Measurements from ENCODE around the gene SPPL2C. TPM values are rescaled to one million over a fixed set of nuclear protein-coding genes. Genes with fewer than 3 reads are reported as not detected.

SPPL2C gene
- total RNA-seq, 4 donors from 2014 or later, result not detected

DNA sequence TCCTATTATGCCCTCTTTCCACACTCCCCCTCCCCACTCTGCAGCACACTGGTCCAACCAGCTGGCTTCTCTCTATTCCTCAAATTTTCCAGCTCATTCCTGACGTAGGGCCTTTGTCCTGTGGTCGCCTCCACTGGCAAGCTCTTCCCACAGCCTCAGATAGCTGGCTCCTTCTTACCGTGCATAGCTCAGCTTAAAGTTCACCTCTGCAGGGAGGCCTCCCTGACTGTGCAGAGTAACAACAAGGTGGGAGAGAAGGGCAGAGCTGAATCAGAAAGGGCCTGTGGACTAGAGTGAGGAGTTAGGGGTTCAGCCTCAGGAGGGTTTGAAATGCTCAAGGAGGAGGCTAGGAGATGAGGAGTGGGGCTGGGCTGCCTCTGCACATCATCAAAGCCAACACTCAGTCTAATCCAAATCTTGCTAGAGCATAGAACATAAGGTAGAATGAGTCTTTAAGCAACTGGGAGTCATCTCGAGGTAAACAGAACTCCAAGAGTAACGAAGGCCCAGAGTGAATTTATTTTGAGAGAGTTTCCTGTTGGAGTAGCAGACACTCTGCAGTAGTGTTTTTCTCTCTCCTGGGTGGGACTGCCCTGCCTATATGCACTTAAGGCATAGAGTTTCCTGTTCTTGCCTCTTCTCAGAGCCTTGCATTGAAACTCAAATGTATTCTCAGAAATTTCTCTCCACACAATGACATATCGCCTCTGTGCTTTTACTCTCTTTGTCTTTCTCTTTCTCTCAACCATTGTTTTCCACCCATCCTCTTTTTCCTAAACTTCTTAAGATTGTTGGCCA lies 19.4 kb downstream of the SPPL2C start:
- no peak for DNase-seq (ENCODE audit: low spot score)
- ATAC-seq (ENCODE audit: low FRiP score), result no peak
- TF ChIP-seq, protein P1, sequence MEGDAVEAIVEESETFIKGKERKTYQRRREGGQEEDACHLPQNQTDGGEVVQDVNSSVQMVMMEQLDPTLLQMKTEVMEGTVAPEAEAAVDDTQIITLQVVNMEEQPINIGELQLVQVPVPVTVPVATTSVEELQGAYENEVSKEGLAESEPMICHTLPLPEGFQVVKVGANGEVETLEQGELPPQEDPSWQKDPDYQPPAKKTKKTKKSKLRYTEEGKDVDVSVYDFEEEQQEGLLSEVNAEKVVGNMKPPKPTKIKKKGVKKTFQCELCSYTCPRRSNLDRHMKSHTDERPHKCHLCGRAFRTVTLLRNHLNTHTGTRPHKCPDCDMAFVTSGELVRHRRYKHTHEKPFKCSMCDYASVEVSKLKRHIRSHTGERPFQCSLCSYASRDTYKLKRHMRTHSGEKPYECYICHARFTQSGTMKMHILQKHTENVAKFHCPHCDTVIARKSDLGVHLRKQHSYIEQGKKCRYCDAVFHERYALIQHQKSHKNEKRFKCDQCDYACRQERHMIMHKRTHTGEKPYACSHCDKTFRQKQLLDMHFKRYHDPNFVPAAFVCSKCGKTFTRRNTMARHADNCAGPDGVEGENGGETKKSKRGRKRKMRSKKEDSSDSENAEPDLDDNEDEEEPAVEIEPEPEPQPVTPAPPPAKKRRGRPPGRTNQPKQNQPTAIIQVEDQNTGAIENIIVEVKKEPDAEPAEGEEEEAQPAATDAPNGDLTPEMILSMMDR (IDR thresholded peaks at IDR 0.05), result no peak

DNA sequence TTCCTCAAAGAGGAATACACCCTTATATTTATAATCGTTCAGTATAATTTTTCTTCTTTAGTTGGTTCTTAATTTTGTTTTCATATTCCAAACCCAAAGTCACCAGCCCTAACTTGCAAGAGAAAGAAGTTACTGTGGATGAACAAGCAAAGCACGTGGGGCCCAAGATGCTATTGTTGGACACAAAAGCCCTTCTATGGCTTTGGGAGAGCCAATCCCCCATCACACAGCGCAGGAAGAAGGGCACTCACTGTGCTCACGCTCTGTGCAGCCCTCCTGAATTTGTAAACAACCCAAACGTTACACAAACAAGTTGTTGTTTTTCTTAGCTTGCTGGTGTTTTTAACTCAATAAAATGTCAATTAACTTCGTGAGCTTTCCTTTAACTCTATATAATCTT lies 22.5 kb downstream of the SPPL2C start:
- TF ChIP-seq, protein P1 (IDR thresholded peaks at IDR 0.05), result no peak
- ATAC-seq (ENCODE audit: low FRiP score), result no peak
- no peak for DNase-seq (ENCODE audit: low spot score)

DNA sequence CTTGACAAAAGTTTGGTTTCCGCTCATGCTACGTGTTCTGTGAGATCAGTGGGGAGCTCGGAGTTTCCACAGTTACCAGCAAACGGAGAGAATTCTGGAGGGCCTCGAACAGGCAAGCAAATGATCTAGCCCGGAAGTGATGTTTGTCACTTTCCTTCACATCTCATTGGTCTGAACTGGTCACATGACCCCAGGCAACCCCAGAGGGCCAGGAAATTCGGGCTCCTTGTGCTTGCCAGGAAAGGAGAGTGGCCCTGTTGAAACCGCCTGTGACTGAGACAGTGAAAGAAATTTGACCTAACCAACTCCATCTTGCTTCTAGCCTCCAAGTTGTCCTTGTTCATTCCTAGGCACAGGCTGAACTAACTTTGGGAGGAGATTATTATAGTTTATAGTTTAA lies 23.0 kb downstream of the SPPL2C start:
- TF ChIP-seq, protein P1 (IDR thresholded peaks at IDR 0.05), result no peak
- ATAC-seq (ENCODE audit: low FRiP score), result no peak

DNA sequence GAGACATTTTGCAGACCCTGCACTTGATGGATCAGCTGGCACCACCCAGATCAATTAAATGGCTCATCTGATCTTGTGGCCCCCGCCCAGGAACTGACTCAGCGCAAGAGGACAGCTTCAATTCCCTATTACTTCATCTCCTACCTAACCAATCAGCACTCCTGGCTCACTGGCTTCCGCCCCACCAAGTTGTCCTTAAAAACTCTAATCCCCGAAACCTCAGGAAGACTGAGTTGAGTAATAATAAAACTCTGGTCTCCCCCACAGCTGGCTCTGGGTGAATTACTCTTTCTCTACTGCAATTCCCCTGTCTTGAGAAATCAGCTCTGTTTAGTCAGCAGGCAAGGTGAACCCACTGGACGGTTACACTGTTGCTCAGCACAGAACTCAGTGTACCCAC lies 23.6 kb downstream of the SPPL2C start:
- no peak for DNase-seq (ENCODE audit: low spot score)
- ATAC-seq (ENCODE audit: low FRiP score), result no peak
- TF ChIP-seq, protein P1 (IDR thresholded peaks at IDR 0.05), result no peak

More for the DNA sequence above, 23.0 kb downstream of the SPPL2C start:
- no peak for DNase-seq (ENCODE audit: low spot score)

DNA sequence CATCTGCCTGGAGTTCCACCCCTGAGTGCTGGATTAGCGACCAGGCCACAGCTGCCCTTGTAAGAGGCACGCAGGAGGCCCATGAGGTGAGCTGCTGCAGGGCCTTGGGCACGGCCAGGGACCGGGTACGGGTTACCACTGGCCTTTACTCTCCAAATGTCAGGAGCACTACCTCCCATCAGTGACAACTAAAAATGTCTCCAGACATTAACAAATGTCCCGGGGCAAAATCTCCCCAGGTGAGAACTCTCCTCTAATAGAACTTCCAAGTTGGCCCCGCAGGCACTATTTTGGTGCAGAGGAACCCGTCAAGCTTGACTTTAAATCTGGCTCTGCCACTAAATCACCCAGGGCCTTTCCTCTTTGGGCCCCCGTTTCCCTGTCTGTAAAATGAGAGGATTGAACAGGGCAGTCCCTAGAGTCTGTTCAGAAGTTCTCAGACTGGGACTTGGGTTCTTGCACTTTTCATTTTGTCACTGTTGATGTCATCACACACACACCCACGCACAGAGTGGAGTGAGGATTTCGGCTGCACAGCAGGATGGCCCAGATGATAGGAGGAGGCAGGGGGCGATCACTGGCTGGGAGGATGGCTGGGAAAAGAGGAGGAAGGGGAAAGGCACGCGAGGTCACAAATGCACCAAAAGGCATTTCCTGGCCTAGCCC lies 25.1 kb downstream of the SPPL2C start:
- no peak for ATAC-seq (ENCODE audit: low FRiP score)
- TF ChIP-seq, protein P1 (IDR thresholded peaks at IDR 0.05), result no peak
- no peak for DNase-seq (ENCODE audit: low spot score)

DNA sequence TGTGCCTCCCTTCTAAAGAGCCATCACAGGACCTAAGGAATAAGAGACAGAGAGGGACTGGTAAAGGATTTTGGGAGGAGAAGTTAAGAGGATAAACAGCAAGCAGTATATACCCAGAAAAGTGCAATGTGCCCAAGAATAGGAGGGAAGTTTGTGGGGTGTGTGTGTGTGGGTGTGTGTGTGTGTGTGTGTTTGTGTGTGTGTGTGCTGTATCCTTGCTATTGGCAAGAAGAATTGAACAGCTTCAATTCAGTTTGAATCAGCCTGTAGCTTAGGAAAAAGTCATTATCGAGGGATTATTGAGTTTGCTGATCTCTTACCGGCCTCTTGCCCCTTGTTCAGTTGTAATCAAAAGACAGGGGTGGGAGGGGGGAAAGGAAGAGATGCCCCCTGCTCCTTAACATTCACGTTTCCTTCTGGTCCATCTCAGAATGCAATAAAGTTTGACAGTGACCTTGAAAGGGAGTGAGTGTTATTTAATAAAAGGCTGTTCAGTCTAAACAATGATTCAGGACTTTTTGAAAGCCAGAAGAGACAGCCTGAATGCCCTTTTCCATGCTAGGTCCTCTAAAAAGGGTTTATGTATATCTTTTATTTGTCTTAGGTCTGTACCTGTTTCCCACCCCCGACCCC lies 25.8 kb downstream of the SPPL2C start:
- DNase-seq (ENCODE audit: low spot score) (no peak), ATAC-seq (ENCODE audit: low FRiP score) (no peak)
- TF ChIP-seq, protein P1 (IDR thresholded peaks at IDR 0.05), result no peak

All from omental fat pad (tissue), 4 donors.